Measurements from ENCODE around the gene ITPR1.

- TF ChIP-seq YY1 (IDR thresholded peaks at IDR 0.05; ENCODE audit: insufficient read depth, insufficient read length): no peak
- TF ChIP-seq SUZ12 (IDR thresholded peaks at IDR 0.05; ENCODE audit: extremely low read depth, insufficient read depth, insufficient read length): no peak
- TF ChIP-seq ZNF274 (IDR thresholded peaks at IDR 0.05; ENCODE audit: low read depth, low read length): no peak
These were observed 343.4 kb downstream of the ITPR1 start for GRCh38 chr3:4836516-4836915.
